Stimulated activated CD8-positive, alpha-beta memory T cell treated with anti-CD3 and anti-CD28 coated beads, Interleukin-2, amount 100 ng/mL, for 1 hour (primary cell): ENCODE data around the gene ZNF683.
A peak's percentile ranks its signal among the peaks of the same experiment; 100 is the strongest.
"Not testable (repeated sequence)": the region's sequence is repeated elsewhere in the genome, so short reads cannot be mapped to it uniquely, and the experiment has no call there.

Source experiments
- DNase-seq, 2 donors: peaks; one replicate each; pipeline ENCODE4 v3.0.0-alpha.2; 2020; ENCODE audit warnings: low read depth in 2 of 2

The ZNF683 gene

DNA sequence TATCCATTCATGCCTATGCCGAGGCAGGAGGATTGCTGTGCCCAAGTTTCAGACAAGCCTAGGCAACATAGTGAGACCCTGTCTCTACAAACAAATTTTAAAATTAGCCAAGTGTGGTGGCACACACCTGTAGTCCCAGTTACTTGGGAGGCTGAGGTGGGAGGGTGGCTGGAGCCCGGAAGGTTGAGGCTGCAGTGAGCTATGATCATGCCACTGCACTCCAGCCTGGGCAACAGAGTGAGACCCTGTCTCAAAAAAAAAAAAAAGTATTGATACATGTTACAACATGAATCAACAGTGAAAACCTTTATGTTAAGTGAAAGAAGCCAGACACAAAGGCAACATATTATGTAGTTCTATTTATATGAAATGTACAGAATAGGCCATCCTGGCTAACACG lies 12.5 kb upstream of the ZNF683 start:
- not testable (repeated sequence) for DNase-seq

DNA sequence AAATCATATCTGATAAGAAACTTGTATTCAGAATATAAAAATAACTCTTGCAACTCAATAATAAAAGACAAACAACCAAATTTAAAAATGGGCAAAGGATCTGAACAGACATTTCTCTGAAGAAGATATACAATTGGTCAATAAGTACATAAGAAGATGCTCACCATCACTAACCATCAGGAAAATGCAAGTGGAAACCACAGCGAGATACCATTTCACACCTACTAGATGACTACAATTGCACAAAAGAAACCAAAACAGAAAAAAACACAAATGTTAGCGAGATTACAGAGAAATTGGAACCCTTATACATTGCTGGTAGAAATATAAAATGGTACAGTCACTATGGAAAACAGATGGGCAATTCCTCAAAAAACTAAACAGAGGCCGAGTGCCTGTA lies 11.5 kb upstream of the ZNF683 start:
- no peak for DNase-seq

DNA sequence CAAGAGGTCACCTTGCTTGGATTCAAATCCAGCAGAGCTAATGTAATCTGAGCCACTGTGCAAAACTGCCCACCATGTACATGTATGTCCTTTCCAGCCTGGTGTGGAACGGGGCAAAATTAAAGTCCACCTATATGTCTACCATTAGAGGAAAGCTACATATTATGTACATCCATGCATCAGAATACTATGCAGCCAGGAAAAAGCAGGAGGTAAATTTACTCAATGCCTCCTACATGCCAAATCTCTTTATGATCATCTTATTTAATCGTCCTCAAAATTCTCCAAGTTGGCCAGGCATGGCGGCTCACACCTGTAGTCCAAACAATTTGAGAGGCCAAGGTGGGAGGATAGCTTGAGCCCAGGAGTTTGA lies 6.3 kb upstream of the ZNF683 start:
- no peak for DNase-seq

DNA sequence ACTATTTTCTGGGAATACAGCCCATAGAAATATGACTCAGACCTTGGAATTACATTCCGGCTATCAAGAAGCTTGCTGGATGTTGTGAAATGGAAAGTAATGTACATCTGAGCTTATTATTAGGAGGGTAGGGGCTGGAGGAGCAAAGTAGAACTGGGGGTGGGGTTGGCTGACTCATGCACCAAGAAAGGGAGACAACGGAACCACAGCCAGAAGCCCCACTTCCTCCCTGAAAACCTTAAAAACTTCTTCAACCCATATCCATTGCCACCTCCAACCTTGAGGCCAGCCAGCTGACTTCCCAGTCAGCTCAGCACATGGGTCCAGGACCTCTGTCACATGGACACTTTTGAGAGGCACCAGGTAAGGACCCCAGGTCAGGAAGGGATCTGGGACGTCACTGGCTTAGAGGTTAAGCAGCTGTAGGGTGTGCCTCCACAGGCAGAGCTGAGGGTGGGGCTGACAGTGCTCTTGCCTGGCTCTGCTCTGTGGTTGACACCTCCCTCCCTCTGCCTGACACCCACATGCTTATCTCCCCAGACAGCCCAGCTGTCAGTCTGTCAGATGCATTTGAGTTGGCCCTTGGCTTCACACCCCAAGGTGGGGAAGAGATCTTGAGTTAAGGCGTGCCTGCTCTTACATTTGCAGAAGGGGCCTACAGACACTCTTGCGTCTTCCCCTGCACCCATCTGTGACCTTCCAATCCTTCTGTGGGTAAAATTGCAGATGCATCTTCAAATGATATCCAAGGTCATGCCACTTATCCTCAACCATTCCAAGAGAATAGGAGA lies 5.7 kb upstream of the ZNF683 start:
- peak; percentile 66 for DNase-seq

DNA sequence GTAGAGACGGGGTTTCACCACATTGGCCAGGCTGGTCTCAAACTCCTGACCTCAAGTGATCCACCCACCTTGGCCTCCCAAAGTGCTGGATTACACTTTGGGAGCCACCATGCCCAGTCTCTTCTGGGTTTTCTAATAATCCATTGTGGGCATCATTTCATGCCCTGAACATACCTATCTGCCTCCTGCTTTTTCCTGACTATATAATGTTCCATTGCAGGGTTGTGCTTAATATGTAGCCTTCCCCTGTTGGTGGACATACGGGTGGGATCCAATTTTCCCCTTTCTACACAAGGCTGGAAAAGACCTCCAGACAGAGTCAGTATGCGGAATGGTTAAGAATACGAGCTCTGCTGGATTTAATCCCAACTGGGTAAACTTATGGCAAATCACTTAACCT lies 3.5 kb upstream of the ZNF683 start:
- DNase-seq, result no peak

DNA sequence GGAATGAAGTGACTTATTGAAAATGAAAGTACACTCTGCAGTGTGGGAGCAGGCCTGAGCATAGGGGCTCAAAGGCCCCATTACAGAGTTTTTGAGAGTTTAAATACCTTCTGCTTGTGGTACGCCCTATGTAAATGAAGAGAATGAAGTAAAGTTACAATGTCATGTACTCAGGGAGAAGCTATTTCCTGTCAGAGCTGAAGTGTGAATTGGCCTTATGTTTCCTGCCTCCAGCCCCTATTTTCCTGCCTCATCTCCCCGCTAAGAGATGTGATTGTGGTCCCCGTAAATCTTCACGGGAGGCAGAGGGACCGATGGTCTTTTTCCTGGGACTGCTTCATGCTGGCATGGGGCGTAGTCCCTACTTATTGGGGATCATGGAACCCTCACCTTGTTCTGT lies 2.5 kb upstream of the ZNF683 start:
- DNase-seq, result no peak

DNA sequence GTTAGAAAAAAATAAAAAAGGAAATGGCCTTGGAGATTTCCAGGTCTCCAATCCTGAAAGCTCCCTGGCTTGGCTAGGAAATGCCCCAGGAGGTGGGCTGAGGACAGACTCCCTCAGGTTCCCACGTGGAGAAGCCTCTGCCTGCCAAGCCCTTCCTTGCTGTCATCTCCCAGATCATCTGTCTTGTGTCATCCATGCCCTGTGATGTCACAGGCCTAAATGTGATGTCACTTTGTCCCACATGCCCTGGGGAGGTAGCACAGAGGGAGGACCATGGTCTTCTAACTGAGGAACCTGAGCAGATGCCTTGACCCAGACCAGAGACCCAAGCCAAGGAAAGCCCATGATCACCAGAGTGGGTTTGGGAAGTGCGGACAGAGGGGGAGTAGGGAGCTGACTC lies 1.8 kb upstream of the ZNF683 start:
- DNase-seq, result not testable (repeated sequence)

DNA sequence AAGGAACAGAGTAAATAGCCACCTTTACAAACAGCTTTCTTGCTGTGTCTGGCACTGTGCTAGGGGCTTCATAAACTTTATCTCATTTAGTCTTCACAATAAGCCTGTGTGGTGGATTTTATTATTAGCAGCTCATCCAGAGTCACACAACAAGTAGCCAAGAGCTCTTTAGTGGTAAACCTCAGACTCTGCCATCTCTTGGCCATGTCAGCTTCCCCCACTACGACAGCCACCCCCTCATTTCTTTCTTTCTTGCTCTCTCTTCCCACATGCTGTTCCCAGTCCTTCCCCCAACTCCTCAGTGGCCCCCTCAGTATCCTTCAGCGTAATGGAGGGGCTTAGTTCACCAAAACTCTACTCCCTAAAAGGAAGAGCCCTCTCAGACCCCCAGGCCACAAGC lies 1.2 kb upstream of the ZNF683 start:
- DNase-seq, result no peak

DNA sequence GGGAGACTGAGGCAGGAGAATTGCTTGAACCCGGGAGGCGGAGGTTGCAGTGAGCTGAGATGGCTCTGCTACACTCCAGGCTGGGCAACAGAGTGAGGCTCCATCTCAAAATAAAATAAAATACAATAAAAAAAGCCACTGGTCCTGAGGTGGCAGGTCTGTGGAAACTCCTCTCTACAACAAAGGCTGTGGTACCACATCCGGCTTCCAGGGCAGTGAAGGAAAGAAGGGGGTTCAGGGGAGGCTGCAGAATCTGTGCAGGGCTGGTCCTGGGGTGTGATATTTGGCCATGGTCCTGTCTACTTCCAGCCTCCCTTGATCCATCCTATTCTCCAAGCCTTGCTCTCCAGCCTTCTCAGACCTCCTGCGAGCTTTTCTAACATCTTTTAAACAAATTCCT lies 731 bp upstream of the ZNF683 start:
- DNase-seq, result peak in 1 of 2 donors; percentile 20

DNA sequence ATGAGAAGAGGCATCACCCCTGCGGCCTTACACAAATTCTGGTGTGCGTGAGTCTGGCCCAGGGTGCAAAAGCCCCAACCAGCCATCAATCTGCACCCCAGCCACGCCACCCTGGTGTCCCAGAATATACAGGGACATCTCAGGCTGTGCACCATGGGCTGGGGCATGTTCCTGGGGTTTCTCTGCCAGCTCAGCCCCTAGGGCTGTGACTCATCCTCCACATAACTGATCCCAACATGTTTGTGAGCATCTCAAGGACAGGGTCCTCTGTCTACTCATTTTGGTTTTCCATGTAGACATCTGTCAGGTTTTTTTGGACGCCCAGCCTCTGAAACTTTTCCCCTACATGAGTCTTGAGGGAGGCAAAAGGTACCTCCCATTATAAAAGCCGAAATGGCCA lies 511 bp downstream of the ZNF683 start:
- no peak for DNase-seq

DNA sequence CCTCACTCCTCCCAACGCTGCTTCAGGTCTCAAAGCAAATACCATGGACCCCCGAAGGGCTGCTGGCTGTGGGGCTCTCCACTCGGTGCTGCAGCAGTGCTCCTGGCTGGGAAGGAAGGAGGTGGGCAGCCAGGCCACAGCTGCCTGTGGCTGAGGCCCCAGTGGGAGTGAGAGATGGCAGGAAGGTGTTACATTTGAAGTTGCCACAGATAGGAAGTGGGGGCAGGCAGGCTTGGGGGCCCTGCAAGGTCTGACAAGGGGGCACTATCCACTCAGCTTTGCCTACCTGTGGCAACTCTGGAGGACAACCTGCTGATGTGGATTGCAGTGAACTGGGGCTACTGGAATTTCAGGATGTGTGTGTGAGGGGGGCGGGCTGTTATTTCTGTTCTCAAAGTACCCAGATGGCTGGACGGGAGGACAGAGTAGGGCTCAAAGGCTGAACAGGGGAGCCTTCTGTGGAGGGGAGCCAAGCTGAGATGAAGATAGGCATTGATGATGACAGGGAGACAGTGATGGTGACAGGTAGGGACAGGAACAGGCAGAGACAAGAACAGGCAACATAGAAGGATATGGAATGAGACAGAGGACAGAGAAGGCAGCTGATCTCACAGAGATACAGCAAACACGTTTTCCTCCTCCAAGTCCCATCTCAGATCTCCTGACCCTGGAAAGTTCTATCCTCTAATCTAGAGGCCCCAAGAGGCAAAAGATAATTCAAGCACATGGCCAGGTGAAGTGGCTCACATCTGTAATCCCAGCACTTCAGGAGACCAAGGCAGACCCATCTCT lies 1.8 kb downstream of the ZNF683 start:
- no peak for DNase-seq

DNA sequence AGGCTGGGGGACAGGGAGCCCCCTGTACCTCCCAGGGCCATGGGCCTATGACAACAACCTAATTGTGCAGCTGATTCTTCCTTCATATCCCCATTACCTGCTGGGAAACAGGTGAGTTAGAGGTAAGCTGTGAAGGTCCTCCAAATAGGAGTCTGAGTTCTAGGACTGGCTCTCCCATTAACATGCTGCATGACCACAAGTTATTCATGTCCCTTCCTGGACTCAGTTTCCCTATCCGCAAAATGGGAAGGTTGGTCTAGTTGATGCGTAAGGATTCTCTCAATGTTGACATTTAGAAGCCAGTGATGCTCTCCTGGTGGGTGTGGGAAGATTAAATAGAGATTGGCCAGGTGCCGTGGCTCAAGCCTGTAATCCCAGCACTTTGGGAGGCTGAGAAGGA lies 4.1 kb downstream of the ZNF683 start:
- DNase-seq, result no peak

DNA sequence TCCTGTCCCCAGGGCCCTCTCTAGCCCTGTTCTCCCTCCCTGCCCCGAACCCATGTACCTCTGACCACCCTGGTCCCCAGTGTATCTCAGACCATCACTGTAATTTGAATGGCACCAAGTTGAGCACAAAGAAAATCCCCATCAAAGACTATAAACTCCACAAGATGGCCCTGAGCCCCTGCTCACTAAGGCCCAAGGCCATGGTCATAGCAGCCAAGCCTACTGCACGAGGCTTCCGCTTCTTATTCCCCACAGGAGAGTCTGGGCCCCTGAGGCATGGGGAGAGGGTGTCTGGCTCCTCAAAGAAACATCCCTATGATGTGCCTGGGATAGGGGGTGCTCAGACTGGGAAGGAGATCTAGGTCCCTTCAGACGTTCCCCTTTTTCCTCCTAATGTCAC lies 4.5 kb downstream of the ZNF683 start:
- DNase-seq, result no peak

DNA sequence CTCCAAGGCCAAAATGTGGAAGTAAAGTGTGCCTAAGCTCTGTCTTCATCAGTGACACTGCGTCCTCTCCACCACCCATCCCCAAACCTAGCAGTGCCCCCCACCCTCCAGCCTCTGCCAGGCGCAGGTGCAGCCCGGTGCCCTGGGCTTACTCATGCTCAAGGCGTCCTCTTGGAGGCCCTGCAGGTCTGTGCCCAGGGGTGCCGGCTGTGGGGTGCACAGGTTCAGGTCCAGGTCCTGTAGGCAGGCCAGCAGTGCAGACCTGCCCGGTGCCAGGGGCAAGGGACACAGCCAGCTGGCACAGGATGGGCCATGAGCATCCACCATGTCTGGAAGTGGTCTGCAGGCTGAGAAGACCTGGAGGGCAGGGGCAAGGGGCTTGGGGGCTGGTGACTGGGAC lies 5.1 kb downstream of the ZNF683 start:
- DNase-seq, result no peak

DNA sequence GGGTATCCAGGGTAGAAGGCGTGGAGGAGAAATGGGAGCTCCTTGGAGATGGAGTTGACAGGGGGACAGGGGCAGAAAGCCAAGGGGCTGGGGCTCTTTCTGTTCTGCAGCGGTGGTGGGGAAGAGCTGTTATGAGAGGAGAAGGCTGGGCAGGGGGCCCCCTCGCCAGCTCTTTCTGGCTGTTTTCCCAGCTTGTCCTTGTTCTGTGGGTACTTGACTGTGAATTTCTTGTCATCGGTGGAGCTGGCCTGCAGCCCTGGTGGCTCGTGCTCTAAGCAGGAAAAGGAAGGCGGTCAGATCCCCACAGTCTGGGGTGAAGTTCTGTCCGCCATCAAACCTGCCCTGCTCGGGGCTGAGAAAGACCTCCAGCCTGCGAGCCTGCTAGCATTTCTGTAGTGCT lies 7.6 kb downstream of the ZNF683 start:
- DNase-seq, result no peak

DNA sequence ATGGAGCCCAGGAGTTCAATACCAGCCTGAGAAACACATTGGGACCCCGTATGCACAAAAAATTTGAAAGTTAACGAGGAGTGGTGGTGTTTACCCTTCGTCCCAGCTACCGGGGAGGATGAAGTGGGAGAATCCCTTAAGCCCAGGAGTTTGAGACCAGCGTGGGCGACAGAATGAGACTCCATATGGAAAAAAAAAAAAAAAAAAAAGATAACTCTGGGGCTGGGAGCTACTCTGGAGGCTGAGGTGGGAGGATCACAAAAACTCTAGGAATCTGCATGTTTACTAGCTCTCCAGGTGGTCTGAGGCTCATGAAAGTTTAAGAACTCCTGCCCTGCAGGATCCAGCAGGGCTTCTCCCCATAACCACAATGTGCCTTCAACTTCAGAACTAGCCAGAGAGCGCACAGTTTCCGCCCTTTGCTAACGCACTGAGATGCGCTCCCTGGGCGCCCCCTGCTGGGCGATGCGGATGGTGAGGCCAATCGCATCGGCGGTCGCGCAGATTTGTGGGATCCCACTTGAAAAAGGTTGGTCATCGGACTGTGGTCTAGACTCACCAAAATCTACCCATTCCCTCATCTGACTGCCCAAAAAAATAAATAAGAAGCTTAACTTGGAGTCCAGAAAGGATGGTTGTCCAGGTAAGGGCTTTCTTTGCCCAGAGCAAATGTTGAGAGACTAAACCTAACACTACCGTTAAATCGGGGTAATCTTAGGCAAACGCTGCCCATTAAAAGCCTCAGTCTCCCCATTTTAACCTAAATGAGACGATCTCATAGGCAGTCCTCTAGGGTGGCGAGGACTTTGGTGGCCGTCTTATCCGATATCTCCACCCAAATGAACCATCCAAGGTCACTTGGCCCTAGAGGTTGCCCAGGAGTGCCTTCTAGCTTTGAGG lies 8.8 kb downstream of the ZNF683 start:
- DNase-seq, result peak; percentile 71 to 73

DNA sequence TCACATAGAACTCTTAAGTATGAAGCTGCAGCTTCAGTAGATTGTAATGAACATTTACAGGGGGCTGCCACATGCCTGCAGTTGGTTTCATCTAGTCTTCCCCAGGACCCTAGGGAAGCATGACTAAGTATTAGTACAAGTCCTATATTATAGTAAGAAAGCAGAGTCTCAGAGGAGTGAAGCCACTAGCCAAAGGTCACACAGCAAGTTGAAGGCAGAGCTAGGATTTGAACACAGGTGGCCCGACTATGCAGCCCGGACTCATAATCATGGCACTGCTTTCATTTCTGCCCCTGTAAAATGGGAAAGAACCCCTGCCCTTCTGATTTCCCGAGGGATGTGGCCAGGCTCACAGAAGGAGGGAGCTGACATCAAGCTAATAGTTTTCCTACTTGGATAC lies 10.2 kb downstream of the ZNF683 start:
- no peak for DNase-seq

DNA sequence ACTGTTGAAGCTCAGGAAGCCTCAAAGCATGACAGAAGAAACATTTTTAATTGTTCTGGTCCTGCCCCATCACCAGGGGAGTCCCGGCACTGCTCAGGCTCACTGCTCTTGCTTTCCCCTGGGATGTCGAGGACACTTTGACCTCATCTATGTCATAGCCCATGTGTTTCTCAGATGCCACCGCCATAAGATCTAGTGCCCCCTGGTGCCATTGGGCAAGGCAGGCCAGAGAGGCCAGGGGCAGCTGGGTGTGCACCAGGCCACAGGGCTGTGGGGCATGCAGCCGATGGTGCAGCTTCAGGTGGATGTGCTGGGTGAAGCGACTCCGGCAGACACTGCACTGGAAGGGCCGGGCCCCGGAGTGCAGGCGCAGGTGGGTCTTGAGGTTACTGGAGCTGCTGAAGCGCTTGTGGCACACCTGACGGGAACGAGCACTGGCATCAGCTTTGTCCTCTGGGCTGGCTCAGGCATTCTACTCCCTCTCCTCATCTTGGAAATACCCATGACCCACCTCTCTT lies 10.9 kb downstream of the ZNF683 start:
- no peak for DNase-seq

DNA sequence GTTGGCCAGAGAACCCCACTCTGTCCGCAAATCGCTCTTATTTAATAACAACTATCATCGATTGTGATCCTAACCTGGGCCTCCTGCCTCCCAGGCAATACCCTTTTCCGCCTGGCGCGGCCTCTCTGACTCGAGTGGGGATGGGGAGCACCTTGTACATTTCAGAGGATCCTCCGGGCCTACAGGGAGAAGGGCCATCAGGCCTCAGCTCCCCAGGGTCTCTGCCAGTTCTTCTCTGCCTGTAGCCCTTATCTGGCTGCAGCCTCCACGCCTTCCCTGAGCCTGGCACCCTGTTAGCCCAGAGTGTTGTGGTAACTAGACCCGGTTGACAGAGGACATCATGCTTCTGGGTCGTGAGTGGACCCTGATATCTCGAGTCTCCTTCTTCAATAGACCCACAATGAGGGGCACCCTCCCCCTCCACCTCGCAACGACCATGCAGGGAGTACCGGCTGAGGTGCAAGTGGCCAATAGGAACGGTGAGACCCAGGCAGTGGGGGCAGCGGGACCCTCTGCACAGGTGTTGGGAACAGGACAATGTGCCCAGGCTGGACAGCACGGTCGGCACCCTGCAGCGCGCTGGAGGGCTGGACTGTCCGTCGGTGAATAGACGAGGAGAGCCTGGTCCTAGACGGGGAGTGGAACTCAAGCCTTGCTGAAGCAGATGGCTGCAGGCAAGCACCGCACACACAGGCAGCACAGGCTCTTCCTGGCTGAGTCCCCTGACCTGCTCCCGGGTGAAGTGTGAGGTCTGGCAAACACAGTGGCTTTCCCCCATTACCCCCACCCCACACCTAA lies 11.5 kb downstream of the ZNF683 start:
- DNase-seq, result no peak

DNA sequence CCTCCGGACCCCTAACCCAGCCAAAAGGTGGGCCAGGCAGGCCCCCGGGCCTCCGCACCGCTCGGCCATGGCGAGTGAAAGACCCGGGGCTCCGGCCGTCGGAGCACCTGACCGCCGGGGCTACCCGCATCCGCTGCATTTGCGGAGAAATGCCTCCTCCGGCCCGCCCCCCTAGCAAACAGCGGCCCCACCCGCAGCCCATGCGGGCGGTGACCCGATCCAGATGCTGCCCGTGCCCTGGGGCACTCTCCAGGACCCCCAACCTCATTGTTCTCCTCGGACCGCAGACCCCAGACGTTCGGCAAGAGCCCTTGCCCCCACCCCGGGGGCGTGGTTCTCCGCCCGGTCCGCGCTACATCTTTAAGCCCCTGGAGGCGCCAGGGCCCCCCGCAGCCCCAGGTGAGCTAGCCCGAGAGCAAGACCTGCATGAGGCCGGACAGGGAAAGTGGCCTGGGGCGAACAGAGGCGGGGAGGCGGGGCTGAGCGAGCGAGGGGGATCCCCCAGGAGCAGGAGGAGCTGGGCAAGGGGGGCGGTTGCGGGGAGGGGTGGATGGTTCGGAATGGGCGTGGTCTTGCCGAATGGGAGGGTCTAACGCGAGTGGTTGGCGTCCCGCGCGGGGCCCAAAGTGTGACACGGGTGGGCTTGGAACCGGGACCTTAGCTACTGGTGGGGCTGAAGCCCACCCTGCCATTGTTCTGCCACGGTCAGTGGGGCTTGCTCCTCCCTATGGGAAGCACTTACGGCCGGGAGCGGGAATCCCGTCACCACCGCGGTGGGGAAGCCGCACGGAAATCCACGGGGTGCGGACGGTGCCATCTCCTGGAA lies 12.4 kb downstream of the ZNF683 start:
- DNase-seq, result peak in 1 of 2 donors; percentile 37
